HepG2 (cell line): ENCODE results near the gene SLC1A5. TPM values are rescaled to one million over a fixed set of nuclear protein-coding genes. Genes with fewer than 3 reads are reported as not detected.
"Not testable (repeated sequence)": the region's sequence is repeated elsewhere in the genome, so short reads cannot be mapped to it uniquely, and the experiment has no call there.

Experiments
- ATAC-seq: fragments of 200-7000 bp; cut with Tn5 transposase; 3 replicates; pipeline ENCODE4 v1.9.1; 2020; ENCODE audit warnings: mild to moderate bottlenecking, moderate library complexity
- BruUV-seq: library from RNA; stranded (reverse); fragments of 400-500 nt; replicated peaks from 2 replicates; lab custom pipeline; 2021; lab: Mats Ljungman, UMichigan
- CTCF ChIA-PET: fragments of 300-600 bp; formaldehyde crosslinking; extraction: SDS; loops from one replicate; lab custom pipeline; 2021; ENCODE audit warnings: low total read pairs, inconsistent platforms, low intra/inter-chr PET ratio; lab: Yijun Ruan, JAX
- POLR2A ChIA-PET: fragments of 350-600 bp; sonication (Branson Sonifier 250); formaldehyde crosslinking; loops from one replicate; lab custom pipeline; 2020; ENCODE audit warnings: antibody characterized with exemption, inconsistent platforms; lab: Yijun Ruan, JAX
- DNase-seq: peaks from one replicate; pipeline ENCODE4 v3.0.0-alpha.2; 2015; ENCODE audit warnings: low spot score
- FAIRE-seq: peaks from 3 replicates; lab custom pipeline; 2011; peaks lifted over from hg19 to GRCh38; lab: Jason Lieb, UNC
- H2AFZ ChIP-seq: one replicate; pipeline ENCODE4 v1.6.1; 2011; ENCODE audit warnings: low read length, inconsistent platforms
- H3K27ac ChIP-seq: fragments of 300-600 bp; 3 replicates; pipeline ENCODE4 v1.8.0; 2011; ENCODE audit warnings: mixed run types, mild to moderate bottlenecking, mixed read lengths, low read length, inconsistent platforms; ENCODE audit not compliant: insufficient read depth; ENCODE audit errors: extremely low read length
- H3K27me3 ChIP-seq, 2 experiments: fragments of 200-600 bp in 1 of 2; 2 replicates in 1 of 2; 3 replicates in 1 of 2; pipeline versions ENCODE4 v1.6.0 to v1.8.0; 2011; ENCODE audit warnings: low read length in 2 of 2, mild to moderate bottlenecking in 2 of 2, moderate library complexity in 2 of 2, inconsistent platforms in 1 of 2; ENCODE audit not compliant: insufficient read depth in 2 of 2, control insufficient read depth in 1 of 2
- H3K36me3 ChIP-seq, 2 experiments: fragments of 200-600 bp in 1 of 2; replicated peaks in 1 of 2; 2 replicates in 1 of 2; 3 replicates in 1 of 2; pipeline versions ENCODE4 v1.5.1 to v1.8.0; 2011; ENCODE audit warnings: low read length in 2 of 2, inconsistent platforms in 1 of 2; ENCODE audit not compliant: insufficient read depth in 2 of 2, control insufficient read depth in 1 of 2
- H3K4me1 ChIP-seq: 2 replicates; pipeline ENCODE4 v1.5.1; 2012; ENCODE audit warnings: low read length, inconsistent platforms; ENCODE audit not compliant: insufficient read depth
- H3K4me2 ChIP-seq: 2 replicates; pipeline ENCODE4 v1.6.0; 2011; ENCODE audit warnings: low read depth, low read length, inconsistent platforms
- H3K4me3 ChIP-seq, 3 experiments: fragments of 200-600 bp in 1 of 3; sonication (generic), shearing (Covaris generic) in 1 of 3; replicated peaks in 1 of 3; 2 replicates each; pipeline ENCODE4 v1.5.1; 2011 to 2016; ENCODE audit warnings: low read length in 3 of 3, inconsistent platforms in 2 of 3, low read depth in 2 of 3, mild to moderate bottlenecking in 2 of 3, control low read depth in 1 of 3, mixed read lengths in 1 of 3; ENCODE audit not compliant: insufficient read depth in 1 of 3
- H3K79me2 ChIP-seq: one replicate; pipeline ENCODE4 v1.6.1; 2011; ENCODE audit warnings: low read length, inconsistent platforms; ENCODE audit not compliant: insufficient read depth
- H3K9ac ChIP-seq: 2 replicates; pipeline ENCODE4 v1.6.0; 2011; ENCODE audit warnings: mild to moderate bottlenecking, low read depth, low read length, inconsistent platforms; ENCODE audit not compliant: insufficient read depth
- H3K9me3 ChIP-seq: 2 replicates; pipeline ENCODE4 v1.5.1; 2012; ENCODE audit warnings: mild to moderate bottlenecking, low read length
- H4K20me1 ChIP-seq: 2 replicates; pipeline ENCODE4 v1.6.0; 2011; ENCODE audit warnings: inconsistent platforms, mild to moderate bottlenecking, low read length, moderate library complexity; ENCODE audit not compliant: insufficient read depth
- CTCF ChIP-seq: sonication (generic); formaldehyde crosslinking; IDR thresholded peaks from 2 replicates; pipeline ENCODE4 v1.5.0; 2020; ENCODE audit warnings: mild to moderate bottlenecking, missing genetic modification reagents, moderate library complexity
- KDM2A ChIP-seq: sonication (generic); formaldehyde crosslinking; IDR thresholded peaks from 2 replicates; pipeline ENCODE4 v1.4.0; 2020; ENCODE audit warnings: low read depth, missing genetic modification reagents, borderline replicate concordance
- KLF6 ChIP-seq: IDR thresholded peaks from 2 replicates; pipeline ENCODE4 v1.8.0; 2016; ENCODE audit warnings: missing biosample characterization, missing genetic modification reagents
- XRCC5 ChIP-seq: fragments of 200-400 bp; formaldehyde crosslinking; optimal IDR thresholded peaks from 2 replicates; pipeline ENCODE3; 2017; ENCODE audit warnings: mild to moderate bottlenecking, low read length
- YY1 ChIP-seq: IDR thresholded peaks from 2 replicates; pipeline ENCODE4 v1.6.1; 2011; ENCODE audit warnings: low read length, low read depth, moderate library complexity, mild to moderate bottlenecking; ENCODE audit not compliant: insufficient read depth, insufficient replicate concordance
- ZMYM3 ChIP-seq: sonication (generic); formaldehyde crosslinking; IDR thresholded peaks from 2 replicates; pipeline ENCODE4 v1.5.1; 2020; ENCODE audit warnings: mild to moderate bottlenecking, missing genetic modification reagents
- ZNF609 ChIP-seq: sonication (generic); formaldehyde crosslinking; IDR thresholded peaks from 2 replicates; pipeline ENCODE4 v1.4.0; 2020; ENCODE audit warnings: mild to moderate bottlenecking, missing genetic modification reagents, borderline replicate concordance
- ZNF746 ChIP-seq: sonication (generic); formaldehyde crosslinking; IDR thresholded peaks from 2 replicates; pipeline ENCODE4 v1.8.0; 2022; ENCODE audit warnings: mild to moderate bottlenecking, missing genetic modification reagents
- WGBS: methylation state at CpG from one replicate; pipeline ENCODE4 v1.1.6; 2017; ENCODE audit warnings: low lambda C conversion rate; 5-methylcytosine and 5-hydroxymethylcytosine counted together
- in situ Hi-C: cut with HindIII; loops from 2 replicates; pipeline ENCODE4 v1.10.0; 2017; ENCODE audit warnings: low pct_unique_long_range_greater_than_20kb; ENCODE audit not compliant: extremely low pct_ligation_motif_present
- intact Hi-C: fragments of 100-400 bp; cut with micrococcal nuclease; formaldehyde crosslinking; loops from one replicate; pipeline ENCODE4 v1.10.0; 2022; ENCODE audit not compliant: unreplicated experiment
- polyA plus RNA-seq, 8 experiments: library from polyadenylated mRNA; depleted of rRNA in 3 of 8; stranded (reverse) in 7 of 8; unstranded in 1 of 8; fragments of >200 nt; fragmentation: Illumina TruSeq in 4 of 8; extraction: Trizol in 4 of 8; gene quantifications; 2 replicates each; pipeline versions ENCODE4 v1.2.1 to v1.2.3, GENCODE V29; 2011 to 2016; ENCODE audit warnings: low read depth in 4 of 8, missing spikeins in 1 of 8, mixed read lengths in 1 of 8; ENCODE audit not compliant: insufficient read depth in 1 of 8
- total RNA-seq, 5 experiments: library from RNA; depleted of rRNA; stranded (reverse); fragments of >200 nt; fragmentation: Illumina TruSeq; extraction: Trizol; gene quantifications; 2 replicates each; pipeline ENCODE4 v1.2.3, GENCODE V29; 2016; ENCODE audit warnings: low read depth in 1 of 5

The SLC1A5 gene
- total and polyA plus RNA-seq, 2 of the 13 experiments (the other 11 are each of a cell fraction or from before 2014, with no cell fraction given) = 120 to 159 TPM

- H3K36me3 ChIP-seq, H3K9me3 ChIP-seq, H3K9ac ChIP-seq, ATAC-seq, H3K79me2 ChIP-seq, DNase-seq, H2AFZ ChIP-seq, H3K27me3 ChIP-seq, CTCF ChIA-PET, in situ Hi-C loops, H4K20me1 ChIP-seq, intact Hi-C loops, H3K27ac ChIP-seq, BruUV-seq, FAIRE-seq: not testable (repeated sequence)
- Histone ChIP-seq H3K4me3 (peak overlapping the region in 1 of 3 experiments; percentile 9; a peak in 1 of 6 replicates), H3K4me2 (peak overlapping the region; percentile 69), H3K4me1 (peaks cover 68% of the 10 kb centered on the region)
- POLR2A ChIA-PET = interaction anchor here (0.6 to 0.8 kb wide), 3 partner anchors 19 to 58 kb away, joined by 3 to 5 read pairs (median 3); partner anchors contain the start of gene SLC1A5
- 8% methylated on average over 2 of the region's 4 CpGs for WGBS
Observed at GRCh38 chr19:46768746-46769145, 19.6 kb downstream of the SLC1A5 start.

- Histone ChIP-seq H3K36me3 (no peaks in the 10 kb centered on the region), H3K4me3 (no peak overlapping the region), H3K27ac (no peak overlapping the region), H3K27me3 (no peaks in the 10 kb centered on the region), H3K4me2 (peak overlapping the region; percentile 36; the same call in 1 of the 2 replicates), H3K4me1 (peaks cover 66% of the 10 kb centered on the region), H2AFZ (no peak overlapping the region), H3K79me2 (no peaks in the 10 kb centered on the region), H3K9me3 (no peaks in the 10 kb centered on the region), H3K9ac (no peak overlapping the region), H4K20me1 (no peaks in the 10 kb centered on the region)
- in situ Hi-C loops (no loop called here), intact Hi-C loops (no loop called here)
- POLR2A ChIA-PET = interaction anchor here (0.7 to 1.9 kb wide), 6 partner anchors 14 to 1522 kb away, joined by 3 to 11 read pairs (median 5); no protein-coding TSS in a partner anchor
- 39% methylated on average over 18 of the region's 18 CpGs for WGBS
- FAIRE-seq = no peak
- DNase-seq = peak; percentile 53
- CTCF ChIA-PET = interaction anchor here (0.9 to 1.3 kb wide), 2 partner anchors 9 to 18 kb away, joined by 3 to 8 read pairs; no protein-coding TSS in a partner anchor
- peak; percentile 54 for ATAC-seq
- no TSS peak for BruUV-seq
- peak; percentile 90 for TF ChIP-seq ZMYM3 (CRISPR knock-in tag)
- TF ChIP-seq XRCC5 = peak; percentile 80
- TF ChIP-seq YY1 = peak; percentile 83
- no peak for TF ChIP-seq ZNF746 (CRISPR knock-in tag)
- TF ChIP-seq KLF6 (CRISPR knock-in tag) = no peak
- TF ChIP-seq KDM2A (CRISPR knock-in tag) = peak; percentile 67; the same call in 1 of the 2 replicates
- peak; percentile 79 for TF ChIP-seq CTCF (CRISPR knock-in tag)
- TF ChIP-seq ZNF609 (CRISPR knock-in tag) = no peak
Observed at GRCh38 chr19:46766569-46767317, 21.7 kb downstream of the SLC1A5 start.
